ENCODE data around the gene DAP3.
"Not testable (repeated sequence)": the region's sequence is repeated elsewhere in the genome, so short reads cannot be mapped to it uniquely, and the experiment has no call there.

DAP3 gene

DNA sequence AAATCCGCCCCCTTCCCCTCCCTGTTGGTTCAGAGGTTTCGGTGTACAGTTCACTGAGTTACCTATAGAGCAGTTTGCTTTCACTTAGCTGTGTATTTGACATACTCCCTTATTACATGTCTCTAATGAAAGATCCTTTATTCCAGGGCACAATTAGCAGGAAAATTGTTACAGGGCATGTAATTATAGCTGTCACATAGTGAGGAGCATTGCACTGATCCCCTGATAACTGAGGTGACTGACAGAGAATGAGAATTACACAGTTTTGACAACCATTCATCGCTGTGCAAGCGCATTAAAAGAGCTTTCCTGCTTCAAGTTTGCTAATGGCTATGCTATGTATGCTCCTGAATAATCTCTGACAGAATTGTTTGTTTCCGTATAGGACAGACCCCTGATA, 26.9 kb downstream of the DAP3 start:
- TF ChIP-seq, protein P1, sequence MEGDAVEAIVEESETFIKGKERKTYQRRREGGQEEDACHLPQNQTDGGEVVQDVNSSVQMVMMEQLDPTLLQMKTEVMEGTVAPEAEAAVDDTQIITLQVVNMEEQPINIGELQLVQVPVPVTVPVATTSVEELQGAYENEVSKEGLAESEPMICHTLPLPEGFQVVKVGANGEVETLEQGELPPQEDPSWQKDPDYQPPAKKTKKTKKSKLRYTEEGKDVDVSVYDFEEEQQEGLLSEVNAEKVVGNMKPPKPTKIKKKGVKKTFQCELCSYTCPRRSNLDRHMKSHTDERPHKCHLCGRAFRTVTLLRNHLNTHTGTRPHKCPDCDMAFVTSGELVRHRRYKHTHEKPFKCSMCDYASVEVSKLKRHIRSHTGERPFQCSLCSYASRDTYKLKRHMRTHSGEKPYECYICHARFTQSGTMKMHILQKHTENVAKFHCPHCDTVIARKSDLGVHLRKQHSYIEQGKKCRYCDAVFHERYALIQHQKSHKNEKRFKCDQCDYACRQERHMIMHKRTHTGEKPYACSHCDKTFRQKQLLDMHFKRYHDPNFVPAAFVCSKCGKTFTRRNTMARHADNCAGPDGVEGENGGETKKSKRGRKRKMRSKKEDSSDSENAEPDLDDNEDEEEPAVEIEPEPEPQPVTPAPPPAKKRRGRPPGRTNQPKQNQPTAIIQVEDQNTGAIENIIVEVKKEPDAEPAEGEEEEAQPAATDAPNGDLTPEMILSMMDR (IDR thresholded peaks at IDR 0.05; ENCODE audit: low read depth, low read length, missing control alignments): no peak

DNA sequence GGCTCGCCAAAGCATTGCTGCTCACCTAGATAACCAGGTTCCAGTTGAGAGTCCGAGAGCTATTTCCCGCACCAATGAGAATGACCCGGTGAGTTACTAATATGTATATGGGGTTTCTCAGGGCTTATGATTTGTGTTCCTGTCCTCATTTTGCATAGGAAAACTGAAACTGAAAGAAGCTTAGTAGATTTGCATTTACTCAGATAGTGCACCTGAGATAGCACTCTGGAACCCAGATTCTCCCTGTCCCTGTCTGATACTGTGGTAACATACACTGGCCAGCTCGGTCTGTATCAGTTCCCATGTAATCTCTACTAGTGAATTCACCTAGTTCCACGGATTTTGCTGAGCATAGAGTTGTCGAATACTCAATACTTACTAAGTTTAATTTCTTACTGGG, 28.1 kb downstream of the DAP3 start:
- TF ChIP-seq, protein P1 (IDR thresholded peaks at IDR 0.05; ENCODE audit: low read depth, low read length, missing control alignments): no peak
- H3K4me3 ChIP-seq (ENCODE audit: low read depth, low read length): no peak overlapping the region
- peak; percentile 49 for DNase-seq (ENCODE audit: low read depth)

More for the DNA sequence above, 26.9 kb downstream of the DAP3 start:
- no peak for DNase-seq (ENCODE audit: low read depth)
- H3K4me3 ChIP-seq (ENCODE audit: low read depth, low read length): no peak overlapping the region

- DNase-seq (ENCODE audit: low read depth): not testable (repeated sequence)
Measured at GRCh38 chr1:155718524-155719115, 29.7 kb downstream of the DAP3 start.

DNA sequence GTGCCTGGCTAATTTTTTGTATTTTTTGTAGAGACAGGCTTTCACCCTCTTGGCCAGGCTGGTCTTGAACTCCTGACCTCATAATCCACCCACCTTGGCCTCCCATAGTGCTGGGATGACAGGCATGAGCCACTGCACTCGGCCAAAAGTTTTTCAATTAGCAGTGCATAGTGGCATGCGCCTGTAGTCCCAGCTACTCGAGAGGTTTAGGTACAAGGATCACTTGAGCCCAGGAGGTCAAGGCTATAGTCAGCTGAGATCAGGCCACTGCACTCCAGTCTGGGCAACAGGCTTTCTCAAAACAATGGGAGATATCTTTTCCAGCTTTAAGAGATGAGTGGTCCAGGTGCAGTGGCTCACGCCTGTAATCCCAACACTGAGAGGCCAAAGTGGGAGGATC, 30.8 kb downstream of the DAP3 start:
- no peak for DNase-seq (ENCODE audit: low read depth)
- TF ChIP-seq, protein P1 (IDR thresholded peaks at IDR 0.05; ENCODE audit: low read depth, low read length, missing control alignments): no peak
- H3K4me3 ChIP-seq (ENCODE audit: low read depth, low read length): no peak overlapping the region

More at GRCh38 chr1:155718524-155719115, 29.7 kb downstream of the DAP3 start:
- H3K4me3 ChIP-seq (ENCODE audit: low read depth, low read length): not testable (repeated sequence)

DNA sequence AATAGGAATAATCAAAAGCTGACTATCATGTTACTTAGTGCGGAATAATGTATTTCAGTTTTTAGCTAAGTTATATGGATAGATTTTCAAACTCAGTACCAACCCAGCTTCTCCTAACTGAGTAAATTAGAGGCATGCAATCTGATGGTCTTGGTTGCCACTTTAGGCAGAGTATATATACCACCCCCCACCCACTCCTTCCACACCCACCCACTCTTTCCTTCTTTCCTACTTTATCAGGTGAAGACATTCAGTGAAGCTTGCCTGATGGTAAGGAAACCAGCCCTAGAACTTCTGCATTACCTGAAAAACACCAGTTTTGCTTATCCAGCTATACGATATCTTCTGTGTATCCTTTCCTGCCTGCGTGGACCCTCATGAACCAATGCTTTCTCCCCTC, 36.3 kb downstream of the DAP3 start:
- no peak overlapping the region for H3K4me3 ChIP-seq (ENCODE audit: low read depth, low read length)
- TF ChIP-seq, protein P1 (IDR thresholded peaks at IDR 0.05; ENCODE audit: low read depth, low read length, missing control alignments): no peak
- DNase-seq (ENCODE audit: low read depth): no peak

DNA sequence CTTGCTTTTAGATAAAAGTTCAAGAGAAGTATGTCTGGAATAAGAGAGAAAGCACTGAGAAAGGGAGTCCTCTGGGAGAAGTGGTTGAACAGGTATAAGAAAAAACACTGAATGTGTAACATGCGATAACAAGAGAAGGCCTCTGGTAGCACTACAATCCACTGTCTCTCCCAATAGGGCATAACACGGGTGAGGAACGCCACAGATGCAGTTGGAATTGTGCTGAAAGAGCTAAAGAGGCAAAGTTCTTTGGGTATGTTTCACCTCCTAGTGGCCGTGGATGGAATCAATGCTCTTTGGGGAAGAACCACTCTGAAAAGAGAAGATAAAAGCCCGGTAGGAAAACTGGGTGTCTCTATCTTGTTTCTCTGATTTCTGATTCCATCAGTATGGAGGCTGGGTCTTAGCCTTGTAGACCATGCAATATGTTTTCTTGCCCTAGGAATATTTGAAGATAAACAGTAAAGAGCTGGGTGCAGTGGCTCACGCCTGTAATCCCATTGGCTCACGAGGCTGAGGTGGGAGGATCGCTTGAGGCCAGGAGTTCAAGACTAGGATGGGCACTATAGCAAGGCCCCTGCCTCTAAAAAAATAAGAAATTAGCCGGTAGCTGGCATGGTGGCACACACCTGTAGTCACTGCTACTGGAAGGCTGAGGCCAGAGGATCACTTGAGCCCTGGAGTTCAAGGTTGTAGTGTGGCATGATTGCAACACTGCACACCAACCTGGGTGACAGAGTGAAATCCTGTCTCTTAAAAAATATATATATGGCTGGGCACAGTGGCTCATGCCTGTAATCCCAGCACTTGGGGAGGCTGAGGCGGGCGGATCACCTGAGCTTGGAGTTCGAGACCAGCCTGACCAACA, 40.4 kb downstream of the DAP3 start:
- H3K4me3 ChIP-seq (ENCODE audit: low read depth, low read length): no peak overlapping the region
- TF ChIP-seq, protein P1 (IDR thresholded peaks at IDR 0.05; ENCODE audit: low read depth, low read length, missing control alignments): peak; percentile 75
- no peak for DNase-seq (ENCODE audit: low read depth)

DNA sequence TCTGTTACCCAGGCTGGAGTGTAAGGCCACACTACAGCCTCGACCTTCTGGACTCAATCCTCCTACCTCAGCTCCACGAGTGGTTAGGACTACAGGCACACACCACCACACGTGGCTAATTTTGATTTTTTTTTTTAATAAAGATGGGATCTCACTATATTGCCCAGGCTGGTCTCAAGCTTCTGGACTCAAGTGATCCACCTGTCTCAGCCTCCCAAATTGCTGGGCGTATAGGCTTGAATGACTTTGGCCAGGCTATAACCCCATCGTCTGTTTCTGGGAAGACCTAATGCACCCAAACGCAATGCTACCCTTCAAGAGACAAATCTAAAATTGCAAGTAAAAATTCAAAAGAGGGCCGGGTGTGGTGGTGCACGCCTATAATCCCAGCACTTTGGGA, 52.1 kb downstream of the DAP3 start:
- TF ChIP-seq, protein P1 (IDR thresholded peaks at IDR 0.05; ENCODE audit: low read depth, low read length, missing control alignments): no peak
- no peak overlapping the region for H3K4me3 ChIP-seq (ENCODE audit: low read depth, low read length)
- DNase-seq (ENCODE audit: low read depth): no peak

Measured in GM12864 (cell line).